Measurements from ENCODE around the gene FMO2. TPM values are rescaled to one million over a fixed set of nuclear protein-coding genes. Genes with fewer than 3 reads are reported as not detected.

Gene FMO2, protein sequence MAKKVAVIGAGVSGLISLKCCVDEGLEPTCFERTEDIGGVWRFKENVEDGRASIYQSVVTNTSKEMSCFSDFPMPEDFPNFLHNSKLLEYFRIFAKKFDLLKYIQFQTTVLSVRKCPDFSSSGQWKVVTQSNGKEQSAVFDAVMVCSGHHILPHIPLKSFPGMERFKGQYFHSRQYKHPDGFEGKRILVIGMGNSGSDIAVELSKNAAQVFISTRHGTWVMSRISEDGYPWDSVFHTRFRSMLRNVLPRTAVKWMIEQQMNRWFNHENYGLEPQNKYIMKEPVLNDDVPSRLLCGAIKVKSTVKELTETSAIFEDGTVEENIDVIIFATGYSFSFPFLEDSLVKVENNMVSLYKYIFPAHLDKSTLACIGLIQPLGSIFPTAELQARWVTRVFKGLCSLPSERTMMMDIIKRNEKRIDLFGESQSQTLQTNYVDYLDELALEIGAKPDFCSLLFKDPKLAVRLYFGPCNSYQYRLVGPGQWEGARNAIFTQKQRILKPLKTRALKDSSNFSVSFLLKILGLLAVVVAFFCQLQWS
- total RNA-seq = 0.47 TPM in 1 of 2 replicates, not detected in the other

DNA sequence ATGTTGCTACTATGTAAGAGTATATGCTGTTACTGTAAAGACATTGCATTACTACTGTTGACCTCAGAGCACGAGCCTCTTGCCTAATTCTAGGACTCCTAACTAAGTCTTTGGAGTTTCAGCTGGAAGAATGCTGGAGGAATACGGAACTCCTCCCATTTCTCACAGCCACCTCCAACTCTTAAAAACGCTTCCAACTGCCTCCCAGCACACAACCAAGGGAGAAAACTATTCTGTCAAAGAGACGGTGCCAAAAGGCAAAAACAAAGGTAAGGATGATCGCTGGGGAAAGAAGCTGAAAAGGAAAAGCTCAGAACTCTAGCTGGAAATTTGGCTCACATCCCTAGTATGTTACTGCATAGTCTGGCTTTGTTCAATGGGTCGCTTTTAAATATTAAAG lies at the start of gene FMO2:
Gene FMO2 (plus strand): TSS at position 210 of the 400 bp plus-strand sequence. CDS start 414 bp downstream, outside the sequence.

DNA sequence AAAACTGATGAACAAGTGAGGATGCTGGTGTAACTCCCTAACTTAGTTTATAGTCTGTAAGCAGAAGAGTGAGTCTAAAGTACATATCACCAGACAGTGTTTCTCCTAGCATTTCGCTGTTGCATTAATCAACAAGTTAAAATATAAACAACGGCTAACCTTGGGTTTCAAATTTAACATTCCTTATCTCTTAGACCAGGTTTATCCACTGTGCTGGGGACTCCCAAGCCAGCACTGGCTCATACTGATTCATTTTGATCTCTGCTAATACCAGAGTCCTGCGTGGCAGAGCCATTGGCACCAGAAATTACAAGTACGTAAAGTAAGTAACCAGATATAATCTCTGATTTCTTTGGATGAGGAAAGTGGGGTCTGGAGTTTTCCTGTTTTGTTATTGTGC lies 63.2 kb downstream of the FMO2 start, which contains the start of gene FMO1:
Gene FMO1 (plus strand): TSS at position 193 of the 400 bp plus-strand sequence. CDS start 9,594 bp downstream, outside the sequence.

Other genes with a start within 250 kb of the FMO2 start
- gene MROH9, start 249.8 kb upstream of the FMO2 start, total RNA-seq = not detected in 2 replicates
- 0.28 TPM in 1 of 2 replicates, not detected in the other for gene FMO3, start 94.4 kb upstream of the FMO2 start, total RNA-seq
- not detected in 2 replicates for gene FMO1, start 63.2 kb downstream of the FMO2 start, total RNA-seq
- 0.36 and 0.47 TPM in 2 replicates for gene FMO4, start 128.9 kb downstream of the FMO2 start, total RNA-seq

Measured in endothelial cell of coronary artery (primary cell).